ENCODE results near the gene NFKB1.

DNA sequence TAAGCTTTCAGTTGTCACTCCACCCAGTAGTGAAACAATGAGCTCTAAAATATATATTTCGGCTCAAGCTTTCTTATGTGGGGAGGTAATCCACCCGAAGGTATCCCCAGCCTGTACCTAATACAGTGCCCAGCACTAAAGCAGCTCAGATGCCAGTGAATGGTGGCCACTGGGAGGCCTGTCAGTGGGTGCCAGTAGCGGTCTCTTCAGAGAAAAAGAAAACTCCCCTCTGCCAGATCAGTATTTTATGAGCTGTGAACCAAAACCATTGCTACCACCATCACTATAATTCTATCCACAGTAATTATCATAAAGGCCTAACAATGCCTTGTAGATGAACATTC is 835 bp upstream of the NFKB1 start:
- TF ChIP-seq, protein P1, sequence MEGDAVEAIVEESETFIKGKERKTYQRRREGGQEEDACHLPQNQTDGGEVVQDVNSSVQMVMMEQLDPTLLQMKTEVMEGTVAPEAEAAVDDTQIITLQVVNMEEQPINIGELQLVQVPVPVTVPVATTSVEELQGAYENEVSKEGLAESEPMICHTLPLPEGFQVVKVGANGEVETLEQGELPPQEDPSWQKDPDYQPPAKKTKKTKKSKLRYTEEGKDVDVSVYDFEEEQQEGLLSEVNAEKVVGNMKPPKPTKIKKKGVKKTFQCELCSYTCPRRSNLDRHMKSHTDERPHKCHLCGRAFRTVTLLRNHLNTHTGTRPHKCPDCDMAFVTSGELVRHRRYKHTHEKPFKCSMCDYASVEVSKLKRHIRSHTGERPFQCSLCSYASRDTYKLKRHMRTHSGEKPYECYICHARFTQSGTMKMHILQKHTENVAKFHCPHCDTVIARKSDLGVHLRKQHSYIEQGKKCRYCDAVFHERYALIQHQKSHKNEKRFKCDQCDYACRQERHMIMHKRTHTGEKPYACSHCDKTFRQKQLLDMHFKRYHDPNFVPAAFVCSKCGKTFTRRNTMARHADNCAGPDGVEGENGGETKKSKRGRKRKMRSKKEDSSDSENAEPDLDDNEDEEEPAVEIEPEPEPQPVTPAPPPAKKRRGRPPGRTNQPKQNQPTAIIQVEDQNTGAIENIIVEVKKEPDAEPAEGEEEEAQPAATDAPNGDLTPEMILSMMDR (IDR thresholded peaks at IDR 0.05) = no peak
- TF ChIP-seq EP300 (IDR thresholded peaks at IDR 0.05) (no peak), POLR2A (IDR thresholded peaks at IDR 0.05) (no peak)
